Esophagus squamous epithelium (tissue), 4 donors: ENCODE measurements around the gene ATP6V0A4.

ENCODE experiments used
- CTCF ChIP-seq, 6 experiments: fragments of 450-650 bp in 4 of 6; fragments of 200-600 bp in 2 of 6; sonication (generic) in 2 of 6; IDR thresholded peaks; one replicate each; pipeline ENCODE4 v1.5.1; 2016 to 2019; ENCODE audit warnings: antibody characterized with exemption in 6 of 6, mild to moderate bottlenecking in 4 of 6, moderate library complexity in 4 of 6
- POLR2A ChIP-seq, 4 donors: fragments of 450-650 bp; IDR thresholded peaks; one replicate each; pipeline ENCODE4 v1.6.1; 2017; ENCODE audit warnings: antibody characterized with exemption in 4 of 4, mild to moderate bottlenecking in 4 of 4, moderate library complexity in 3 of 4

GRCh38 chr7:138829335-138829734 is 31.3 kb upstream of the ATP6V0A4 start:
- TF ChIP-seq CTCF (IDR thresholded peaks at IDR 0.05) (no peak), POLR2A (IDR thresholded peaks at IDR 0.05) (no peak)
